ENCODE measurements around the gene RFTN1.

The RFTN1 gene

DNA sequence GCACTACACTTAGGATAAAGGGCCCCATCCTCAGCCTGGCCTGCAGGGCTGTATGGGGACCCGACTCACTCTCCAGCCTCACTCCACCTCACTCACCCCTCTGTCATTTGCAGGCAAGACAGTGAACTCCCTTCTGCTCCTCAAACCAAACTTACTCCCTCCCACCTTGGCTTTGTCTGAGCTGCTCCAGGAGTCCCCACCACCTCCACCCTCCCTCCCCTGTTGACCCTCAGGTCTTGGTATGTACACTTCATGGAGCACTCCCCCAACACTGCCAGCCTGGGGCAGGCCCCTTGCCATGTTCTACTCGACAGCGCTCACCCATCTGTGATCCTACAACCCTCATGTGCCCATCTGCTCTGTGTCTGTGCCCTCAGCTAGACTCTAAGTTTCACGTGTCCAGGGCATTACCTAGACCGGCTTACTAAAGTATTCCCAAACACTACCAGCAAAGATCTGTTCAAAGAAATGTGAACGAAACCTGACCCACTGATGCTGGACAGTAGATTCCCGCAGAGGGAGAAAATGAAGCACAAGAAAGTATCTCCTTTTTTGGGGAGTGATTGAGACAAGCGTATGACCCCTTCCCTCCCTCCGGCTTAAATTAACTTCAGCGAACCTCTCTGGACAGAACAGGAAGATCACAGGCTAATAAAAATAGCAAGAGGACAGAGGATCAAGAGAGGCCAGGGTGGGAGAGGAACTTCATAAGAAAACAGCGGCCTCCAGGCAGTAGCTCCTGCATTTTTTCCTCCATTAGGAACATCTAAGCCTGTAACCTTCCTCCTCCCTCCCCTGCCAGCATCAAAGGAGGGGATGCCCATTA, 113.2 kb downstream of the RFTN1 start:
- DNase-seq = no peak

GRCh38 chr3:16399473-16399872, 114.0 kb downstream of the RFTN1 start:
- peak; percentile 57 for DNase-seq

DNA sequence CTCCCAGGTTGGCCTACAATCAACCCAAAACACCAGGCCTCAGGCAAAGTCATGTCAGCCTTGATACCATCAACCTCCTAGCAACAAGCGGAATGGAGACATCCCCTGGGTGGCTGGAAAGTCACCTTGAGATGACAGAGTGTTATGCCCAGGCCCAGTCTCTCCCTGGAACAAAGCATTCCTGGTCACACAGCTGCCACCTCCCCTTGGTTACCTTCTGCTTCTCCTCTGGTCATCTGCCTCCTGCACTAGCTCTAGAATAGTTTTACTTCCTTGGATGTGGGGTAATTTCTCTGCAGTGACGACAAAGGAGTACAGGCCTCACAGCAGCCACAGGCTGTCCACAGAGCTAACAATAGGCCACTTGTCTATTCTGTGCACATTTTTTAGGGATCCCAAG, 114.9 kb downstream of the RFTN1 start:
- DNase-seq = no peak

DNA sequence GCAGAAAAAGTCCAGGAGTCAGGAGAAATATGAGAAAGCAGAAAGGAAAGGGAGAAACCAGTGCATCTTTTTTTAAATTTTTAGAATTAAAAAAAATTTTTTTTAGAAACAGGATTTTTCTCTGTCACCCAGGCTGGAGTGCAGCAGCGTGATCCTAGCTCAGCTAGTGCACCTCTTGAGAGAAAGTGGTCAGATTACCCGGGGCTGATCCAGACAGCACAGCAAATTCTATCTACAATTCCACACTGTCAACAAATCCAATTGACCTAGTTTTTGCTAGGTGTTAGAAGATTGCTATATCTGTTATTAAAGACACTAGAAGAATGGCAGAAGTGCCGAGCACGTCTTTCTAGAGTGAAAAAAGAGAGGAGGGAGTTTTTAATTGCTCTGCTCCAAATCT, 117.3 kb downstream of the RFTN1 start:
- no peak for DNase-seq

DNA sequence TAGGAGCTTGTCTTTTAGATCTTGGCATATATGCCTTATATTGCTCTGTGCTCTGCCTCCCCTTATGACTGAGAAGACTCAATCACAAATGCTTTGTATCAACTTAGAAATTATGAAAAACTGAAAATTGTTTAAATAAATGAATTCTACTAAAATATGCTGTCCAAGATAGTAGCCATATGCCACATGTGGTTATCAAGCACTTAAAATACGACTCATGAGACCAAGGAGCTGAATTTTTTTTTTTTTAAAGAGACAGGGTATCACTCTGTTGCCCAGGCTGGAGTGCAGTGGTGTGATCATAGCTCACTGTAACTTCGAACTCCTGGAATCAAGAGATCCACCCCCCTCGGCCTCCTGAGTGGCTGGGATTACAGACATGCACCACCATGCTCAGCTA, 118.3 kb downstream of the RFTN1 start:
- no peak for DNase-seq

DNA sequence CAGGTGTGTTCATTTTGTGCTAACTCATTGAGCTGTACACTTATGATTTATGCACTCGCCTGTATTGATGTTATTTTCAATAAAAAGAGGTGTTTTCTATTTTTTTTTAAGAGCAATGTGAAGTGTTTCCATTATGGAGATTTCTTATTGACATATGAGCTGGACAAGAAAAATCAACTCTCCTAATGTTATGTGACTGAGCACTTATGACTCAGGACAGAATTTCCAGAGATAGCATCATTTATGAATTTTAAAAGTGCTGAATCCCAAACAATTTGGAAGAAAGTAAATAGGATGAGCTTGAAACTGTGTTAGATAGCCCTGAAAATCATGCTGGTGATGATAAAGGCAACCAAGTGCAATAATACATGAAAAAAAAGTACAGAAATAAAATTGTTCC, 118.9 kb downstream of the RFTN1 start:
- no peak for DNase-seq

DNA sequence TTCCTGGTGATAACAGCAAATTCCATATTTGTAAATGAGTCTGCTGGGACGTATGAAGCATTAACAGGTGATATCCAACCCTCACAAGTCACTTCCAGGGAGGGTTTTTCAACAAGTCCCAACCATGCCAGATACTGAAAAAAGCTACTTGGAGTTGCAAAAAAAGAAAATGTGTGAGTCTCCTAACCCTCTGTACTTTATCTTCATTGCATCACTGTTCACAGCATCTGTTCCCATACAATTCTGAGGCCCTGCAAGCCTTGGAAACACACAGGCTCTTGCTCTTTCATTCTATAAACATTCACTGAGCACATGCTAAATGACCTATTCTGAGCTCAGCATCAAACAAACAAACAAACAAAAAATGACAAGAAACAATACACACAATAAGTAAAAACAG, 120.8 kb downstream of the RFTN1 start:
- no peak for DNase-seq

GRCh38 chr3:16392065-16392464, 121.4 kb downstream of the RFTN1 start:
- no peak for DNase-seq

GRCh38 chr3:16390581-16390980, 122.9 kb downstream of the RFTN1 start:
- DNase-seq = no peak

GRCh38 chr3:16388850-16389441, 124.6 kb downstream of the RFTN1 start:
- DNase-seq = no peak

- no peak for DNase-seq
Observed at GRCh38 chr3:16386561-16386960, 126.9 kb downstream of the RFTN1 start.

DNA sequence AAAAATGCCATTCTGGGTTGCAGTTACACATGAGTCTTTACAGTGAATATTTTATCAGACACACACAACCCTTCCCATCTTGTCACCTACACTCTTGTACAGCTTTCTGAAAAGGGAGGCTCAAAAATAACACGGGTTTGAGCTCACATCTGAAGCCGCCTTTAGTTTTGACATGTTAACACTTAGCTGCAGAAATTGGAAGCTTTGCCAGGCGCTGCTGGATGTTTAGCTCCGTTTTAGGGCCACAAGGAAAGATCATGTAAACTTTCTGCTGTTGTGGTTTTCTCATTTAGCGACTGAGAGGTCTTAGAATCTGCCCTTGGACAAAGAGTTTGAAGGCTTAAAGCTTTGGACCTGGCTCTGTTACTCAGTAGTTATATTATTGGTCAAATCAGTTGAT, 128.3 kb downstream of the RFTN1 start:
- DNase-seq = no peak

GRCh38 chr3:16383864-16384263, 129.6 kb downstream of the RFTN1 start:
- no peak for DNase-seq

GRCh38 chr3:16382845-16383244, 130.7 kb downstream of the RFTN1 start:
- no peak for DNase-seq

DNA sequence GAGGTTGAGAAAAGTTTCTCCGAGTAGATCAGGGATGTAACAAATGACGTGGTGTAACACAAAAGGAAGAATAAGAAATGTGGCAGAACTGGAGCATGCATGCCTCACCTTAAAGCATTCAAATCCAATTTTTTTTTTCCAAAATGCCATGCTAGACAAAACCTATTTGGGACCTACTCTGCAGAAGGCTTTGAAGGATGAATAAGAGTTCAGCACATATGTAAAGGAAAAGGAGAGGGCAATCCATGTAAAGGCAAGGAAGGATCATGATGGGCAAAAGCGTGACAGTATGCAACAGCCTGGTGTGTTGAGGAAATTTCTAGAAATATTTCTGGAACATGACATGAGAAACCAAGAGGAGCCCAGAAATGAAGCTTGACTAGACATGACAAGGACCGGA, 132.1 kb downstream of the RFTN1 start:
- DNase-seq = no peak

GRCh38 chr3:16380421-16380820, 133.1 kb downstream of the RFTN1 start:
- DNase-seq = no peak

DNA sequence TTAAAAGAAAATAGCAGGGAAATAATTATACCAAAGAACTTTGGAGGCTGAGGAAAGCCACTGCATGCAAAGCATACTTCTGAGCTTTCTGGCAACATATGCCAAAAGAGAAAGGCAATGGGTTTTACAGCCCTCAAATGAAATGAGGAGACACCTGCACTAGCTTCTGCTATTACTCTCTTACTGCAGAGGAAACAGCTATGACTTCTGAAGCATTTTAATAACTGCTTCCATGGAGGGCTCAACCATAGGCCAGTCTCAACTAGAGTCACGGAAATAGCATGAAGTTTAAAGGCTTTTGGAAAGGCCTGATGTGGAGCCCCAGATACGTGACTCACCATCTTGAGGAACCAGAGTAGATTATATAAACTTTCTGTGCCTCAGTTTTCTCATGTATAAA, 133.7 kb downstream of the RFTN1 start:
- no peak for DNase-seq

DNA sequence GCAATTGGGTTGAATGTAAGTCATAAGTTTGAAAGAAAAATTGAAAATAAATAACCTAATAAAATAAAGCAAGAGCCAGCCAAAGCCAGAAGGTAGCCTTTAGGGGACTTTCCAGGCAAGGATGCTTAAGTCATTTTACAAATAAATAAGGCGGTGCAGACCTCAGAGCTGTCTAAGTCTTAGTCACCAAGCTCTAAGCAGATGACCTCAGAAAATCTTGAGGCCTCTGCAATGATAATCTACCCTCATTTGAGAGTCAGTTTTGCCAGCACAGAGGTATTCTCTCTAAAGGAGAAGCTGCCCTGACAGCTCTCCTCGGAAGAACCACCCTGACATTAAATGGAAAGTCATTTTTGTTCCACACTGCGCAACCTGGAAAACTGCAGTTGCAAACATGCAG, 134.6 kb downstream of the RFTN1 start:
- DNase-seq = no peak

DNA sequence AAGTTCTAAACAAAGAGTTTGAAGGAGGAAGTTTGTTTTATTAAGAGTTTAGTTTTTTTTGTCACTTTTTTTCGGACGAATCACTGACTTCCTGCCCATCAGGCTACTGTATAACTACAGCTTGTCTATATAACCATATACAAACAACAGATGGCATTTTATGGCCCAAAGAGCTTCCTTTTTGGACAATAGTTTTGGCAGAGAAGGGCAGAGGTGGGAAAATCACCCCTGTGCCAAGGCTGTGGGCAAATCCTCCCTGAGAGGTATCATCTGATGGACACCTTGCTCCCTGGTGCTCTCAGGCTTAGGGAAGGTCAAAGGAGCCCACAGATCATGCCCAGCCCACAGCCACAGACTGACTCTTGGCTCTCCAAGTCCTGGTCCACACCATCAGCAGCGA, 135.1 kb downstream of the RFTN1 start:
- DNase-seq = no peak

DNA sequence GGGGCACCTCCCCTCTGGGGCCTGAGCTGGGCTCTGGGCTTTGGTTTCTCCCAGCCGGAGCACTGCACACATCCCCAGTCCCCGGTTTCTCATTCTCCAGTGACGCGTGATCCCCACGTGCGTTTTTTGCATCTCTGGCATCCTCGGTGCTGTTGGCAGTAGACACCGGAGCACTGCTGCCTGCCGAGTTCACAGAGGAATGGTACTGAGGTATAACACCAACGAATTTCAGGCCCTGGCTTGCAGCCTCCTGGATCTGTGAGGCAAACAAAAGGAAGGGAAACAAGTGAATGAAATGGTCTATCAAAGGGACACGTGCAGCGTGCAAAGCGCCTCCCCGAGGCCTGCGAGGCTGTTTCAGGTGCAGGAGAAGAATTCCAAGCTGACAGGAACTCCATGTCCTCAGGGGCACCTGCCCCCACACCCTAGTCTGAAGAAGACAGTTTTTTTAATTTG, 135.6 kb downstream of the RFTN1 start:
- DNase-seq = no peak

DNA sequence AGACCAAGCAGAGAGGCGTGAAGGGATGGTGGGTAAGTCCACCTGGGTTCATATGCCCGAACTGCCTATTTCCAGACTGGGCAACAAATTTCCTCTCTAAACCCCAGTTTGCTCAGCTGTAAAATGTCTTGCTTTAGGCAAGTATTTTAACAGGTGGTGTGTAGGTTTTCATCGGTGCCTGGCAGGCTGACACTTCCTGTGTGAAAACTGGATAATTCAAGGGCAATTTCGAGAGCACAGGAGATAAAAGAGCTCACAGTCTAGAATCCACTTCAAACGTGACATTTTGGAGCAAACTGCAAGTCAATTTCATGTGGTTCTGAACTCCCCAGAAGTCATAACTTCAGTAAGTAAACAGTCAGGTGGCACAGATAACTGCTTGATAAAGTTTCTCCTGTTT, 136.3 kb downstream of the RFTN1 start:
- DNase-seq = no peak

- DNase-seq = no peak
Observed at GRCh38 chr3:16375891-16376290, 137.6 kb downstream of the RFTN1 start.

- DNase-seq = no peak
Observed at GRCh38 chr3:16374935-16375245, 138.6 kb downstream of the RFTN1 start.

DNA sequence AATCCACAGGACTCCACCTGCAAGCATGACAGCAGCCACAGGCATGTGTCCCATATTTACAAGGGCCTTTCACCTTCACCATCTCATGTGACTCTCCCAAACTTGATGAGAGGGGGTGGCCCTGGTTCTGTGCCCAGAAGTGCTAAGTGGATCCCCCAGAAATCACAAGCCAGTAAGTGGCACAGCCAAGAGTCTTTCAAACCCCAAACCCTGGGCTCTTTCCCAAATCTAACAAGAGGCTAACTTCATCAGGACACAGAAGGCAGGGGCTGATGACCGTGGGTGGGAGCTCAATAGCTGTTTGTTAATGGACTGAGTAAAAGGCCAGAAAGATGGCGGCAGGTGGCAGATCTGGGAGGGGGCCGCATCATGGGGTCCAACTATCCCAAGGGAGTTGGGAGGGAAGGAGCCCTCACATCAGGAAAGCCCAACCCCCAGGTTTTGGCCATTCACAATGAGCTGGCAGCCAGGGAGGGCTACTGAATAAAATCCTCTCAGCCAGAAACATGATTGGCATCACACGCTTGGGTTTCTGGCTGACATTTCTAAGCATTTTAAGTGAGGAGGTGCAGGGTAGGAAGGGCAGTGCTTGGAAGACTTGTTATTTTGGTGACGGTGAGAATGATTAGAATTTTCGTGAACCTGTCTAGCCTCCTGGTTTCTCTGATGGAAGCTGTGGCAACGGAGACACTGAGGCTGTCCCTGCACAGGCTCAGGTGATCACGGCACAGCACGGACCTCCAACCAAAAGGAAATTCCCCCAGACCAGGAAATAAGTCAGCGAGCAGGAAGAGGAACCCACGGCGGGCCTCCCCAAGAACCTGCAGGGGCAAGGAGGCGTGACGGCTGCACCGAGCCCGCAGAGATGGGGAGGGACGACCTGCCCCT, 139.2 kb downstream of the RFTN1 start:
- no peak for DNase-seq

All from NCI-H1694 (cell line).